K562 (cell line): ENCODE measurements around the gene RINL. TPM values are rescaled to one million over a fixed set of nuclear protein-coding genes. Genes with fewer than 3 reads are reported as not detected.

Experiments used
- ARID3B ChIP-seq: fragments of 250-450 bp; sonication (Bioruptor Pico); IDR thresholded peaks from 2 replicates; pipeline ENCODE4 v1.4.0; 2020; ENCODE audit warnings: borderline replicate concordance
- DEAF1 ChIP-seq: fragments of 450-650 bp; formaldehyde crosslinking; IDR thresholded peaks from 2 replicates; pipeline ENCODE4 v1.4.0; 2020; ENCODE audit warnings: mild to moderate bottlenecking, moderate library complexity
- GATAD2B ChIP-seq: fragments of 450-650 bp; IDR thresholded peaks from 2 replicates; pipeline ENCODE4 v1.6.1; 2017; ENCODE audit warnings: mild to moderate bottlenecking, borderline replicate concordance
- HCFC1 ChIP-seq: IDR thresholded peaks from 2 replicates; pipeline ENCODE4 v1.6.1; 2012; ENCODE audit warnings: low read depth, low read length, improper control_type of control experiment
- HLTF ChIP-seq: fragments of 450-650 bp; IDR thresholded peaks from 2 replicates; pipeline ENCODE4 v1.6.1; 2016
- LARP7 ChIP-seq: fragments of 450-650 bp; IDR thresholded peaks from 2 replicates; pipeline ENCODE4 v1.6.1; 2016
- LCOR ChIP-seq: sonication (generic); formaldehyde crosslinking; IDR thresholded peaks from 2 replicates; pipeline ENCODE4 v1.8.0; 2022; ENCODE audit warnings: mild to moderate bottlenecking, missing genetic modification reagents
- MED1 ChIP-seq: sonication (generic); formaldehyde crosslinking; IDR thresholded peaks from 2 replicates; pipeline ENCODE4 v1.8.1; 2023; ENCODE audit warnings: missing genetic modification reagents, borderline replicate concordance
- MYBL2 ChIP-seq, 2 experiments: fragments of 450-650 bp in 1 of 2; sonication (generic) in 1 of 2; formaldehyde crosslinking in 1 of 2; IDR thresholded peaks; 2 replicates each; pipeline versions ENCODE4 v1.6.1 to v1.8.1; 2017 to 2022; ENCODE audit warnings: borderline replicate concordance in 1 of 2, inconsistent platforms in 1 of 2, low read depth in 1 of 2, mild to moderate bottlenecking in 1 of 2, missing genetic modification reagents in 1 of 2, moderate library complexity in 1 of 2
- NKRF ChIP-seq: fragments of 450-650 bp; IDR thresholded peaks from 2 replicates; pipeline ENCODE4 v1.6.1; 2016; ENCODE audit warnings: borderline replicate concordance
- RBBP5 ChIP-seq: fragments of 200-600 bp; sonication (generic); IDR thresholded peaks from 2 replicates; pipeline ENCODE4 v1.6.1; 2012; ENCODE audit warnings: borderline replicate concordance, mild to moderate bottlenecking, low read length, control low read depth, inconsistent platforms; ENCODE audit not compliant: insufficient read depth, poor library complexity, severe bottlenecking
- RBM17 ChIP-seq: fragments of 200-400 bp; formaldehyde crosslinking; IDR thresholded peaks from 2 replicates; pipeline ENCODE4 v1.6.1; 2017; ENCODE audit warnings: low read depth, mild to moderate bottlenecking, low read length, borderline replicate concordance
- SREBF1 ChIP-seq: fragments of 150-350 bp; IDR thresholded peaks from 2 replicates; pipeline ENCODE4 v1.6.1; 2014; ENCODE audit warnings: antibody characterized with exemption, low read depth, low read length, borderline replicate concordance
- U2AF1 ChIP-seq: fragments of 200-400 bp; formaldehyde crosslinking; optimal IDR thresholded peaks from 2 replicates; pipeline ENCODE3; 2017; ENCODE audit warnings: mild to moderate bottlenecking, low read depth, low read length, moderate library complexity
- USF1 ChIP-seq: sonication (generic); formaldehyde crosslinking; IDR thresholded peaks from 2 replicates; pipeline ENCODE4 v1.9.0; 2022; ENCODE audit warnings: mild to moderate bottlenecking, missing genetic modification reagents
- ZBTB12 ChIP-seq: fragments of 250-450 bp; sonication (Bioruptor Pico); IDR thresholded peaks from 2 replicates; pipeline ENCODE4 v1.4.0; 2020
- ZNF511 ChIP-seq: sonication (generic); formaldehyde crosslinking; IDR thresholded peaks from 2 replicates; pipeline ENCODE4 v1.8.0; 2022; ENCODE audit warnings: mild to moderate bottlenecking, missing genetic modification reagents
- ZNF655 ChIP-seq: fragments of 250-450 bp; sonication (Bioruptor Pico); IDR thresholded peaks from 2 replicates; pipeline ENCODE4 v1.5.0; 2021
- polyA plus RNA-seq, 8 experiments: library from polyadenylated mRNA; depleted of rRNA in 4 of 8; stranded (reverse) in 5 of 8; unstranded in 3 of 8; fragments of >200 nt; fragmentation: Nextera tagmentation in 2 of 8; fragmentation: Illumina TruSeq in 1 of 8; extraction: Ambion mirVana in 2 of 8; extraction: Trizol in 1 of 8; gene quantifications; 2 replicates each; pipeline versions ENCODE4 v1.2.1 to v1.2.3, GENCODE V29; 2011 to 2014; ENCODE audit warnings: inconsistent platforms in 1 of 8, missing spikeins in 1 of 8
- total RNA-seq, 7 experiments: library from RNA; depleted of rRNA in 6 of 7; stranded (reverse); fragments of >200 nt in 6 of 7; fragmentation: Illumina TruSeq in 2 of 7; extraction: Trizol in 2 of 7; gene quantifications; 2 replicates each; pipeline versions ENCODE4 v1.2.1 to v1.2.3, GENCODE V29; 2011 to 2021; ENCODE audit warnings: low replicate concordance in 1 of 7

RINL gene
- total and polyA plus RNA-seq, 9 of the 15 experiments (the other 6 are each of a cell fraction or from before 2014, with no cell fraction given): 0.82 to 10.9 (median 4.9) TPM

- TF ChIP-seq DEAF1 (no peak), GATAD2B (peak; percentile 58; the same call in 1 of the 2 replicates), HLTF (no peak), MED1 (CRISPR knock-in tag) (0 out of 2 replicates have a peak, but pooled peaks have one; percentile 24), ZBTB12 (CRISPR knock-in tag) (peak; percentile 79), ZNF511 (CRISPR knock-in tag) (0 out of 2 replicates have a peak, but pooled peaks have one; percentile 46), U2AF1 (no peak), RBM17 (no peak), ARID3B (CRISPR knock-in tag) (no peak), NKRF (peak; percentile 92), USF1 (CRISPR knock-in tag) (peak; percentile 94), HCFC1 (peak; percentile 60), LCOR (CRISPR knock-in tag) (no peak), ZNF655 (CRISPR knock-in tag) (no peak), MYBL2 (IDR thresholded peaks at IDR 0.05; ENCODE audit: low read depth) (no peak), MYBL2 (CRISPR knock-in tag; IDR thresholded peaks at IDR 0.05; ENCODE audit: borderline replicate concordance) (no peak), LARP7 (no peak), SREBF1 (no peak), RBBP5 (peak; percentile 6)
These were observed 26.3 kb downstream of the RINL start (continued) for GRCh38 chr19:38851622-38852230.
